Kidney epithelial cell (primary cell): ENCODE measurements around the gene PRR11. TPM values are rescaled to one million over a fixed set of nuclear protein-coding genes. Genes with fewer than 3 reads are reported as not detected.

Experiments
- DNase-seq: peaks from one replicate; pipeline ENCODE4 v3.0.0-alpha.2; 2010; ENCODE audit warnings: low read depth
- H3K27me3 ChIP-seq: 2 replicates; pipeline ENCODE4 v1.6.0; 2011; ENCODE audit warnings: low read length; ENCODE audit not compliant: control insufficient read depth, insufficient read depth
- H3K36me3 ChIP-seq: 2 replicates; pipeline ENCODE4 v1.5.1; 2011; ENCODE audit warnings: low read length; ENCODE audit not compliant: control insufficient read depth, insufficient read depth
- H3K4me3 ChIP-seq: 2 replicates; pipeline ENCODE4 v1.5.1; 2011; ENCODE audit warnings: low read depth, mild to moderate bottlenecking, control low read depth, low read length
- CTCF ChIP-seq: IDR thresholded peaks from 2 replicates; pipeline ENCODE4 v1.5.1; 2011; ENCODE audit warnings: mild to moderate bottlenecking, moderate library complexity, low read length, control low read depth, inconsistent platforms; ENCODE audit not compliant: insufficient read depth, poor library complexity, severe bottlenecking
- total RNA-seq: library from RNA; depleted of rRNA; stranded (reverse); fragments of >200 nt; gene quantifications from 2 replicates; pipeline ENCODE4 v1.2.3, GENCODE V29; 2015

PRR11 gene
- total RNA-seq, 1 donor from 2014 or later, result 7.4 TPM

GRCh38 chr17:59202320-59202719 lies 46.8 kb downstream of the PRR11 start:
- no peaks in the 10 kb centered on the region for H3K36me3 ChIP-seq
- TF ChIP-seq CTCF, result no peak
- H3K27me3 ChIP-seq, result no peaks in the 10 kb centered on the region
- H3K4me3 ChIP-seq, result no peak overlapping the region
- no peak for DNase-seq

- Histone ChIP-seq H3K4me3 (no peak overlapping the region), H3K27me3 (no peaks in the 10 kb centered on the region), H3K36me3 (no peaks in the 10 kb centered on the region)
- DNase-seq, result no peak
- no peak for TF ChIP-seq CTCF
Observed at GRCh38 chr17:59219370-59219769, 63.8 kb downstream of the PRR11 start.

GRCh38 chr17:59219992-59220327 lies 64.4 kb downstream of the PRR11 start:
- no peak for TF ChIP-seq CTCF
- Histone ChIP-seq H3K27me3 (no peaks in the 10 kb centered on the region), H3K36me3 (no peaks in the 10 kb centered on the region), H3K4me3 (peak overlapping the region; percentile 23)
- no peak for DNase-seq

GRCh38 chr17:59220328-59221158 lies 65.0 kb downstream of the PRR11 start, which contains the start of gene GDPD1:
Gene GDPD1, plus strand, starts transcription at chr17:59220511. Its CDS starts 99 bp downstream, at chr17:59220610.
- peak; percentile 48 for TF ChIP-seq CTCF
- Histone ChIP-seq H3K4me3 (peak within 1 kb of the TSS; percentile 86), H3K36me3 (no peaks in the 10 kb centered on the region), H3K27me3 (no peaks in the 10 kb centered on the region)
- DNase-seq, result peak; percentile 69

GRCh38 chr17:59221159-59221847 lies 65.8 kb downstream of the PRR11 start:
- no peaks in the 10 kb centered on the region for H3K36me3 ChIP-seq
- no peak for TF ChIP-seq CTCF
- H3K27me3 ChIP-seq, result no peaks in the 10 kb centered on the region
- no peak for DNase-seq
- peak overlapping the region; percentile 86 for H3K4me3 ChIP-seq
